HG02588 (cell line): ENCODE data around the gene DCAF7.

ENCODE experiments used
- ATAC-seq: cut with Tn5 transposase; IDR thresholded peaks from one replicate; pipeline ENCODE4 v1.9.1; 2021; ENCODE audit warnings: mild to moderate bottlenecking, moderate library complexity; ENCODE audit not compliant: unreplicated experiment

The DCAF7 gene

GRCh38 chr17:63623786-63624530 lies 73.7 kb downstream of the DCAF7 start:
- ATAC-seq, result no peak

- ATAC-seq, result no peak
Measured at GRCh38 chr17:63624531-63624880, 74.2 kb downstream of the DCAF7 start.

DNA sequence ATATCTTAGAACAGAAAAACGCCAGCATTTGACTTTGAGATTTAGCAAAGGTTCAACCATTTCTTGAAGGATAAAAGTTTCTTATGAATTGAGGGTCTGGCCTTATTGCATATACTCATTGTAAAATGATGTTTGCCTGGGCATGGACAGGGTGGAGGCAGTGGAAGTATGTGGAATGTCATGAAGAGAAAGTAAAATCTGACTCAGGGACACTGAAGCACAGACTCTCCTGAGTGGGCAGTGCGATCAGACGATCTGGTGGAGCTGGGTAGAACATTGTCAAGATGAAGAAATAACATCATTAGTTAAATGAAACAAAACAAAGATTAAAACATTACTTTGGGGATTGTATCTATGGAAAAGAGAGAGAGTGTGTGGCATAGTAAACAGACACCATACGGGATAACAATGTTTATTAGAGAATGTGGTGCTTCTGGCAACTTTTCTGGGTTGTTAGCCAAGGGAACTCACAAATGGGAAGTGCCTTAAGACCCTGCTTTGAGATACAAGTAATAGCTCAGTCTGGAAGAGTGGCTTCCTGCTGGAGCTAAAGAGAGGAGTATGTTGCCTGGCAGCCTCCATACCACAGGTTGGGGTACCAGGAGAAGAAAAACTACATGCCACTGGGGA lies 76.4 kb downstream of the DCAF7 start:
- ATAC-seq, result no peak

DNA sequence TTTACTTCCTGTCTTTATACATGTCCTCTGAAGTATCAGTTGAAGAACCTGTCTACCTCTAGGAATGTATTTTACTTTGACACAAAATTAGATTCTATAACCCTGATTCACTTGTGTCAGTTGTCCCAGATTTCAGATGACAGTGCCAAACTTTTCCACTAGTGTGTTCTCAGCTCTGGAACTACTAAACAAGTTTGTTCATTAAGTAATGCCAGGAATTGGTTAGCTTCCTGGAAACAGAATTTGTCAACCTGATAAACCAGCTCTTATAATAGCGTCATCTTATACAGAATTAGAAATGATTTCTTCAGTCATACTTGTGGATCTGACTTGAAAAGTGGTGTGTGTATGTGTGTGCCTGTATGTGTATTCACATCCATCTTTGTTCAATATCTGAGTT lies 79.3 kb downstream of the DCAF7 start:
- no peak for ATAC-seq

DNA sequence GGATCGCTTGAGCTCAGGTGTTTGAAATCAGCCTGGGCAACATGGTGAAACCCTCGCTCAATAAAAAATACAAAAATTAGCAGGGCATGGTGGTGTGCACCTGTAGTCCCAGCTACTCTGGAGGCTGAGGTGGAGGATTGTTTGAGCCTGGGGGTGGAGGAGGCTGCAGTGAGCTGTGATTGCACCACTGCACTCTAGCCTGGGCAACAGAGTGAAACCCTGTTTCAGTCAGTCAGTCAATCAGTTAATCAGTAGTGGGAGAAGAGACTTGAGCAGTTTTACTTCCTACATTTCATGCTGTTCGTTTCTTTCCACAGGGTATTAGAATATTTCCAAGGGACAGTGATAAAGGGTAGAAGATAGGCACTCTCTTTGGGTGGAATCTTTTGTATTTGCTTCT lies 80.8 kb downstream of the DCAF7 start:
- ATAC-seq, result no peak

GRCh38 chr17:63631626-63632025 lies 81.3 kb downstream of the DCAF7 start:
- no peak for ATAC-seq

GRCh38 chr17:63633742-63634141 lies 83.5 kb downstream of the DCAF7 start:
- no peak for ATAC-seq

DNA sequence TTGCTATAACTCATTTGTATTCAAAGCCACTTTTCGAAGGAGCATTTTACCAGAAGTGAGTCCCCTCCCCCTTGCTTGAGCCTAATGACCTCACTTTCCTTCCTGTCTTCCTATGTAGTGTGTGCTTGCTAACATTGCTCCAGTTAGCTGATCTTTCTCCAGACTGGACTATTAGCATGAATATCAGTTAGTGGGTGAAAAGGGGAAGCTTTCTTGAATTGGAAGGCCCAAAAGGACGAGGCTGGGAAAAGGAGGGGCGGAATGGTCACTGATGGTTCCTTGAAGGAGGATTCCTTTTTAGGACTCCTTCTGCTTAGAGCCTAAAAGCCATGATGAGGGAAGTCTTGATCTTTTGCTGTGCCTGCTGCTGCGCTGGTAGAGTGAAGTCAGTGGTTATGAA lies 83.9 kb downstream of the DCAF7 start:
- no peak for ATAC-seq

GRCh38 chr17:63634816-63635215 lies 84.5 kb downstream of the DCAF7 start:
- no peak for ATAC-seq

DNA sequence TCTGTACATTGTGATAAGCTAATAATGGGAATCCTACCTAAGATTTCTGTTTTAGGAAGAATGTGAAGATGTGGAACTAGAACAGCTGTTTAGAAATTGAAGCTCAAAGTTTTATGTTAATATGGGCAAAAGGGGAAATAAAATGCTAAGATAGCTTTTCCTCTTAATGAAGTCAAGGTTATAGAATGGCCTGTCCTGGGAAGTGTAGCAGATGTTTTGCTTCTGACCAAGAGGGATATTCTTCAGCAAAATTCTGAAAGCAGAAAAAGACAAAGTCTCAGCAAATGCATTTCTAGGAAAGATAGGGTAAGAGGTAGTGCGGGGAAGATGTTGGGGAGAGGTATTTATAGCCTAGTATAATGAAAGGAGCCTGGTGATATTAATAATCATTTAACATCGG lies 85.0 kb downstream of the DCAF7 start:
- ATAC-seq, result no peak

- ATAC-seq, result no peak
Measured at GRCh38 chr17:63635787-63636186, 85.5 kb downstream of the DCAF7 start.

- ATAC-seq, result no peak
Measured at GRCh38 chr17:63639125-63639524, 88.8 kb downstream of the DCAF7 start.

GRCh38 chr17:63640038-63640437 lies 89.8 kb downstream of the DCAF7 start:
- no peak for ATAC-seq

- ATAC-seq, result no peak
Measured at GRCh38 chr17:63641692-63642448, 91.6 kb downstream of the DCAF7 start.
